ENCODE measurements around the gene HSDL2. TPM values are rescaled to one million over a fixed set of nuclear protein-coding genes. Genes with fewer than 3 reads are reported as not detected.

The HSDL2 gene
- total RNA-seq, 2 donors from 2014 or later: 31.7 to 36.3 TPM

GRCh38 chr9:112489039-112489546 is 109.2 kb downstream of the HSDL2 start:
- H3K4me3 ChIP-seq: no peak overlapping the region
- ATAC-seq (ENCODE audit: insufficient number of reproducible peaks, low FRiP score, low read depth) (no peak), DNase-seq (ENCODE audit: low spot score) (no peak)
- no peak overlapping the region for H3K27ac ChIP-seq
- TF ChIP-seq CTCF (IDR thresholded peaks at IDR 0.05): no peak
- H3K9me3 ChIP-seq: no peaks in the 10 kb centered on the region
- H3K27me3 ChIP-seq (replicated peaks; ENCODE audit: insufficient read depth): no peaks in the 10 kb centered on the region
- H3K36me3 ChIP-seq: no peaks in the 10 kb centered on the region
- peaks cover 0 to 17% of the 10 kb centered on the region in 2 donors for H3K4me1 ChIP-seq (ENCODE audit: control insufficient read depth in 1 of 2, low read depth in 2 of 2)

DNA sequence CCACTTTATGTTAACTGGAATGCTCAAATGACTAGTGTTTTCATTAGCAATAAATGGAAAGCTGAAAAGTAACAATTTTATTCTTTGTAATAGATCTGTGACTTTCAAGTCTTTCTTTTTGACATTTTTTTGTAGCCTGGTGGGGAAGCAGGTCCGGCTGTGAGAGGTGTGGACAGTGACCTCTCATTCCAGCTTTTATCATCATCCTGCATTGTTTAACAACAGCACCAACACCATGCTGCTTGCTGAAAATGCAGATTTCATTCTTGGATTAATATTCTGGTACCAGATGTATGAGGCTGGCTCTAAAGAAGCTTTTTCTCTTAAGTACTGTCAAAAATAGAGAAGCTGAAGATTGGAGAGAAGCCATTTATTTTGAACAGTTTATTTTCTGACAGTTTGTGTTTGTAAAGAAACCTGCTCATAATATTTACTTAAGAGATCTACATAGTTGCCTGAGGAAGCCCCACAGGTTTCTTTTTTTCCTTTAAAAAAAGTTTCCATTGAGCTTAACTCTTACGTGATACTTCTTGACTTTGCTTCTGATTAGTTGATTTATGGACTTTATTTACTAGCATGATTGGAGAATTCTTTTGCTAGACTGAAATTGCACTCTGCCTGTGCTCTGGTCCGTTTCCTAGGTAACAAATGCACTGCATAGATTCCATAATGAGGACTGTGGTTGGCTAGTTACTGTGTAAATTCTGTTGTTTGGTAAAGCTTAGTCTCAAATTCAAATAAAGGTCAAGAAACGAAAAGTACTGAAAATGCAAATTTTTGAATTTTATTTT is 110.2 kb downstream of the HSDL2 start:
- no peak overlapping the region for H3K4me3 ChIP-seq
- H3K27ac ChIP-seq: peak overlapping the region in 1 of 2 donors; percentile 11
- DNase-seq (ENCODE audit: low spot score) (no peak), ATAC-seq (ENCODE audit: insufficient number of reproducible peaks, low FRiP score, low read depth) (no peak)
- H3K27me3 ChIP-seq (replicated peaks; ENCODE audit: insufficient read depth): no peaks in the 10 kb centered on the region
- no peaks in the 10 kb centered on the region for H3K36me3 ChIP-seq
- H3K9me3 ChIP-seq: peaks cover 7% of the 10 kb centered on the region
- H3K4me1 ChIP-seq (ENCODE audit: control insufficient read depth in 1 of 2, low read depth in 2 of 2): peaks cover 0 to 17% of the 10 kb centered on the region in 2 donors
- TF ChIP-seq CTCF (IDR thresholded peaks at IDR 0.05): no peak

DNA sequence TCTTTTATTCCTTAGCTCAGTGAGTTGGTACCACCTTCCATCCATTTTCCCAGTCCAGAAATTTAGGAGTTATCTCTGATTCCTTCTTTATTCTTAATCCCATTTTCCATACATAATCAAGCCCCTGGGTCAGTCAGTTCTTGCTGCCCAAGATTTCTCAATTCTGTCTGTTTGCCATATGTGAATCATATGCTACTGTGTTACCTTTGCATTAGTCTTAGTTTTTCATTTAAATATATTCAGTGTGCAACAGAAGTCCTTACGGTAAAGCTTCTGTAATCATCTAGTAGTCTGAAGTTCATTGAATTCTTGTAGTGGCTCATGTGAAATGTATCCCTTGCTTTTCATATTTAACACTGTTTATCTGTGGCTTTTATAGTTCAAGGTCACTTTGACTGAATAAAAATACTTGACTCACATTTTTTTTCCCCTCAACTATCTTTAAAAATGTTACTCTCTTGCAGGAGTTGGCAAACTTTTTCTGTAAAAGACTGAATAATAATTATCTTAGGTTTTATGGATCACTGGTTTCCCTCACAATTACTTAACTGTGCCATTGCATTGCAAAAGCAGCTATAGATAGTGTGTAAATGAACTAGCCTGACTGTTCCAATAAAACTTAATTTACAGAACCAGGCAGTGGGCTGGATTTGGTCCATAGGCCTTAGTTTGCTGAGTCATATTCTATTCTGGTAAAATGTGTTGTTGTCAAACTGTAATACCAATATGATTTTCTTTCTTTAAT is 113.7 kb downstream of the HSDL2 start:
- Histone ChIP-seq H3K27ac (peak overlapping the region in 1 of 2 donors; percentile 10), H3K4me3 (no peak overlapping the region), H3K9me3 (peaks cover 7% of the 10 kb centered on the region), H3K27me3 (replicated peaks; ENCODE audit: insufficient read depth) (no peaks in the 10 kb centered on the region), H3K4me1 (ENCODE audit: control insufficient read depth in 1 of 2, low read depth in 2 of 2) (peaks cover 0 to 9% of the 10 kb centered on the region in 2 donors), H3K36me3 (no peaks in the 10 kb centered on the region)
- no peak for TF ChIP-seq CTCF (IDR thresholded peaks at IDR 0.05)
- no peak for ATAC-seq (ENCODE audit: insufficient number of reproducible peaks, low FRiP score, low read depth)
- DNase-seq (ENCODE audit: low spot score): no peak

DNA sequence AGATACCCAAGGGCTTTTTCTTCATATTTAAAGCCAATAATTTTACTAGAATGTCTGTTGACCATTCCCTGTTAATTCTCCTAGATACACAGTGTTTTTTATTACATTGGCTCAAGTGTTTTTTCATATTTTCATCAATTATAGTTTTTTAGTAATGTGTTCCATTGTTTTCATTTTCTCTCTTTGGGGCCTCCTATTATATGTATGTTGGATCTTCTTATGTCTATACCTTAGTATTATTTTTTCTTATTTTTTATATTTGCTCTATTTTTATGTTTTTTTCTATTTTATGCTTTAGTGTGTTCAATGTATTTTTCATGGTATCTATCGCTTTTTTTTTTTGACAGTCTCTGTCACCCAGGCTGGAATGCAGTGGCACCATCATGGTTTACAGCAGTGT is 114.2 kb downstream of the HSDL2 start:
- Histone ChIP-seq H3K9me3 (peaks cover 7% of the 10 kb centered on the region), H3K27ac (peak overlapping the region in 1 of 2 donors; percentile 10), H3K36me3 (no peaks in the 10 kb centered on the region), H3K27me3 (replicated peaks; ENCODE audit: insufficient read depth) (no peaks in the 10 kb centered on the region), H3K4me3 (no peak overlapping the region), H3K4me1 (ENCODE audit: control insufficient read depth in 1 of 2, low read depth in 2 of 2) (peaks cover 0 to 9% of the 10 kb centered on the region in 2 donors)
- no peak for DNase-seq (ENCODE audit: low spot score)
- TF ChIP-seq CTCF (IDR thresholded peaks at IDR 0.05): no peak
- ATAC-seq (ENCODE audit: insufficient number of reproducible peaks, low FRiP score, low read depth): no peak

- TF ChIP-seq CTCF (IDR thresholded peaks at IDR 0.05): no peak
These were observed 115.7 kb downstream of the HSDL2 start for GRCh38 chr9:112495614-112496013.

More at GRCh38 chr9:112495614-112496013, 115.7 kb downstream of the HSDL2 start:
- no peak for DNase-seq (ENCODE audit: low spot score)
- Histone ChIP-seq H3K4me3 (no peak overlapping the region), H3K4me1 (ENCODE audit: control insufficient read depth in 1 of 2, low read depth in 2 of 2) (peaks cover 0 to 9% of the 10 kb centered on the region in 2 donors), H3K9me3 (peaks cover 7% of the 10 kb centered on the region), H3K36me3 (no peaks in the 10 kb centered on the region), H3K27ac (no peak overlapping the region), H3K27me3 (replicated peaks; ENCODE audit: insufficient read depth) (no peaks in the 10 kb centered on the region)
- ATAC-seq (ENCODE audit: insufficient number of reproducible peaks, low FRiP score, low read depth): no peak
